GM18519 (cell line): Measurements from ENCODE around the gene OMA1.

Experiments
- ATAC-seq: cut with Tn5 transposase; IDR thresholded peaks from one replicate; pipeline ENCODE4 v1.9.1; 2021; ENCODE audit warnings: mild to moderate bottlenecking, moderate library complexity; ENCODE audit not compliant: unreplicated experiment, low FRiP score

OMA1 gene

DNA sequence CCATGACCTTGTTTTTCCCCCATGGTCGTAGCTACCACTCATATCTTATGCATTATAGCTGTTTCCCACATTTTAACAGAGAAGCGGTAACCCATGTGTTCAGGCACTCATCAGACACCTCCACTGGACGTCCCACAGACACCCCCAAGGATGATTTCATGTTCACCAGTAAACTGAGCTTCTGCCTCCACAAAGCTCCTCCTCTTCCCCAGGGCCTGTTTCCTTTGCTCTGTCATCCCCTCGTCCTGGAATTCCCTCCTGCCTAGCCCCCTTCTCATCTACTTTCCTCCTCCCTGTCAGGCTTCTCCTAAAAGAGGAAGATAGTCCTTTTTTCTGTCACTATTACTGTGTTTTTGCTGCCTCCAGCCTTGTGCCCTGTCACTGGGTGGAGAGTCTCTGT, 111.2 kb downstream of the OMA1 start:
- ATAC-seq = no peak

- no peak for ATAC-seq
Observed at GRCh38 chr1:58434607-58435006, 111.9 kb downstream of the OMA1 start.

DNA sequence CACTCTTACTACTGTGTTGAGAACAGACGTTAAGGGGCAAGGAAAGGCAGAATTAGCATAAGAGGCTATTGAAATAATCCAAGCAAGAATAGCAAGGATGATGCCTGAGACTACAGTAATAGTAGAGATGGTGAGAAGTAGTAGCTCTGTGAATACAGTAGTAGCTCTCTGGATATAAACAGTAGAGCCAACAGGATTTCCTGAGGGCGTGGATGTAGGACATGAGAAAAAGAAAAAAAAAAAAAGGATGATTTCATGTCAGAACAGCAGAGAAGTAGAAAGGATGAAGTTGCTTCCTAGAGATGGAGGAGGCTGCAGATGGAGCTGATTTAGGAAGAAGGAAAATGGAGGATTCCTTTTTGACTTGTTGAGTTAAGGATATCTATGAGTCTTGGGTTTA, 112.3 kb downstream of the OMA1 start:
- ATAC-seq = no peak

- peak; percentile 52 for ATAC-seq
Observed at GRCh38 chr1:58432851-58433668, 113.5 kb downstream of the OMA1 start.

- ATAC-seq = no peak
Observed at GRCh38 chr1:58431901-58432620, 114.5 kb downstream of the OMA1 start.
